SK-N-MC (cell line): Measurements from ENCODE around the gene PELI2.

ENCODE experiments used
- DNase-seq: peaks from one replicate; pipeline ENCODE4 v3.0.0-alpha.2; 2011; ENCODE audit warnings: low read depth, low spot score
- H3K27ac ChIP-seq: fragments of 200-600 bp; sonication (generic); 2 replicates; pipeline ENCODE4 v1.5.1; 2016; ENCODE audit warnings: mixed run types
- H3K36me3 ChIP-seq: fragments of 200-600 bp; sonication (generic); 2 replicates; pipeline ENCODE4 v1.6.1; 2017; ENCODE audit warnings: antibody characterized with exemption, low read length, mixed read lengths; ENCODE audit not compliant: insufficient read depth
- H3K4me3 ChIP-seq: fragments of 200-600 bp; sonication (generic); 2 replicates; pipeline ENCODE4 v1.5.1; 2016
- H3K9ac ChIP-seq: fragments of 200-600 bp; sonication (generic); 2 replicates; pipeline ENCODE4 v1.8.0; 2017; ENCODE audit warnings: mixed run types, mixed read lengths; ENCODE audit not compliant: insufficient read length
- H3K9me3 ChIP-seq: fragments of 200-600 bp; sonication (generic); 2 replicates; pipeline ENCODE4 v1.6.1; 2017; ENCODE audit warnings: low read depth, mild to moderate bottlenecking, antibody characterized with exemption, low read length, moderate library complexity, mixed read lengths
- EZH2 ChIP-seq: fragments of 200-600 bp; sonication (generic); IDR thresholded peaks from one replicate; pipeline ENCODE4 v1.6.1; 2017; ENCODE audit warnings: antibody characterized with exemption
- FOXP2 ChIP-seq: optimal IDR thresholded peaks from 2 replicates; pipeline ENCODE3; 2011; ENCODE audit warnings: mild to moderate bottlenecking, moderate library complexity; ENCODE audit not compliant: insufficient read depth; ENCODE audit errors: extremely low read length, control extremely low read depth
- POLR2AphosphoS5 ChIP-seq: IDR thresholded peaks from 2 replicates; pipeline ENCODE4 v1.6.1; 2012; ENCODE audit warnings: mild to moderate bottlenecking, low read depth, low read length, borderline replicate concordance

Gene PELI2

DNA sequence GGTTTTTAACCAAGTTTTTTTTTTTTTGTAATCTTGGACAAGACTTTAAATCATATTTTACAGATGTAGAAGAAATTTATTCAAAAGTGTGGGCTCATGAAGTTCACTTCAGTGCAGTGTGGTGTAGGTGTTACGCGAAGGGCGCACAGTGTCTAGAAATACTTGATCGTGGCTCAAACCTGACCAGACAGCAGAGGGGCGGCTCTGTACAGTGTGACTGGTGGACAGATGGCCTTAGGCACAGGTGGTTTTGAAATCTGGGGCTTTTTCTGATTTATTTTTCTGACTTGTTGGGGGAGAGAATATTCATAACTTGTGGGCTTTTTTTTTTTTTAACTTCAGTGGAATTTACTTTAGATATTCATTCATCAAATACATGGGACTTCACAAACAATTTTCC, 179.2 kb downstream of the PELI2 start:
- TF ChIP-seq FOXP2: no peak
- no peak for TF ChIP-seq EZH2
- TF ChIP-seq POLR2AphosphoS5: no peak
- Histone ChIP-seq H3K4me3 (no peak overlapping the region), H3K9me3 (no peaks in the 10 kb centered on the region), H3K36me3 (peaks cover 35% of the 10 kb centered on the region), H3K27ac (no peak overlapping the region), H3K9ac (no peak overlapping the region)
- no peak for DNase-seq

DNA sequence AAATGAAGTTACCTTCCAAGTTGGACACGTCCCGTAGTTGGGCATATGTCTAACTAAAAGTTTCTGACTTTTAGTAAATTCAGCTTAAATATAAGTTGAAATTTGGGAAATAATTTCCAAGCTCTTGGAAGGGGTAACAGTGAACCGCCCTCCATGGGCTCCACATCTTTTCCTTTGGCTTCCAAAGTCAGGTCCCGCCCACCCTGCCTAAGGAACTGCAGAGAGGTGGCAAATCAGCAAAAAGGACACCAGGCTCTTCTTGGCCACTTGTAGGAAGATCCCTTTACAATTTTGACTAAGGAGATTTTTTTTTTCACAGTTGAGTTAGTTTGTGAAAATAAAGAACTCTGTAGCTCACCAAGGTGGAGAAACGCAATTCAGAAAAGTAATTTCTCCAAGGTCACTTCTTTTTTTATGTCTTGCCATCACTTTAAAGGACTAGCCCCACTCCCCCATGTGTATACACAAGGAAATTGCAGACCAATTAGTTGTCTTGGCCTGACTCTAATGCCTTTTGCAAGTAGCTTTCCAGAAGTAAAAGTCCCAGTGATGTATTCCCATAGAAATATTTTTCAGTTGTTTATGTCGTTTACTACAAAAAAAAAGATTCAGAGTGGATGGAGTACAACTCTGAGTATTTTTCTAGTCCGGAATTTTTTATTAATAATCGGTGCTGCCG, 181.2 kb downstream of the PELI2 start:
- Histone ChIP-seq H3K9me3 (no peaks in the 10 kb centered on the region), H3K27ac (no peak overlapping the region), H3K4me3 (no peak overlapping the region), H3K36me3 (peaks cover 34% of the 10 kb centered on the region), H3K9ac (no peak overlapping the region)
- DNase-seq: no peak
- TF ChIP-seq FOXP2 (no peak), EZH2 (no peak), POLR2AphosphoS5 (no peak)

DNA sequence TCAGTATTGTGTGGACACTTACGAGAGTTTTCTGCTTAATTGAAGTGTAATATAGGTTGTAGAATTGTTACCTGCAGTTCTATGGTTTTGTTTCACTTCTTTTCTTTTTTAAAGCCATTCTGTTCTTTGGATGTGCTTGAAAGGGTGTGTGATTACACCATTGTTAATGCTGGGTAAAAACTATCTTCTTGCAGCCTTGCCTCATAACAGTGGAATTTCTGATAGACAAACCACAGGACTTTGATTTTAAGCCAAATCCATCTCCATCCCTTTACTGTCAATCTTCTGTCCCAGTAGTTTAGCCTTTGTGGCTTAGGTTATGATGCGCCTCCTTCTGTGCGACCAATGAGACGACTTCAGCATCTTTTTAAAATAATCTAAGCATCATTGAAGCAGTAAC, 182.3 kb downstream of the PELI2 start:
- no peaks in the 10 kb centered on the region for H3K9me3 ChIP-seq
- peaks cover 29% of the 10 kb centered on the region for H3K36me3 ChIP-seq
- no peak overlapping the region for H3K27ac ChIP-seq
- H3K9ac ChIP-seq: no peak overlapping the region
- TF ChIP-seq POLR2AphosphoS5 (no peak), FOXP2 (no peak)
- DNase-seq: no peak
- no peak overlapping the region for H3K4me3 ChIP-seq

DNA sequence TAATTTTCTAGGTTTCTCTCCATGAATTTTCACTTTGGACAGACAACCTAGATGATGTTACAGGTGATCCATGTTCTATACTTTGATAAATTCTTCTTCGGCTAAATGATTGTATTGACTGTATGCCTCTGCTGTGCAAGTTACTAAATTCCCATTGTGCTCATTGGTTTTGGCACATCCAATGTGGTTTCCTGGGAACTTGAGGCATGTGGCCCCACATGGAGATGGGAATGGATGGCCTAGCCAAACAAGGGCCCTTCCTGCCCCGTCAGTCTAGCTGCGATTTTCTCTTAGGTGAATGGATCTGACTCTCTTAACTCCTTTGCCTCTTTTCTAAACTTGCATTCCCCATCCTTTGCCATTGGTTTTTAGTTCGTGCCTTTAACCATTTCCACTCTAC, 186.2 kb downstream of the PELI2 start:
- peaks cover 20% of the 10 kb centered on the region for H3K36me3 ChIP-seq
- H3K4me3 ChIP-seq: no peak overlapping the region
- TF ChIP-seq EZH2 (no peak), FOXP2 (no peak), POLR2AphosphoS5 (no peak)
- no peak overlapping the region for H3K9ac ChIP-seq
- DNase-seq: no peak
- H3K9me3 ChIP-seq: no peaks in the 10 kb centered on the region
- H3K27ac ChIP-seq: no peak overlapping the region

DNA sequence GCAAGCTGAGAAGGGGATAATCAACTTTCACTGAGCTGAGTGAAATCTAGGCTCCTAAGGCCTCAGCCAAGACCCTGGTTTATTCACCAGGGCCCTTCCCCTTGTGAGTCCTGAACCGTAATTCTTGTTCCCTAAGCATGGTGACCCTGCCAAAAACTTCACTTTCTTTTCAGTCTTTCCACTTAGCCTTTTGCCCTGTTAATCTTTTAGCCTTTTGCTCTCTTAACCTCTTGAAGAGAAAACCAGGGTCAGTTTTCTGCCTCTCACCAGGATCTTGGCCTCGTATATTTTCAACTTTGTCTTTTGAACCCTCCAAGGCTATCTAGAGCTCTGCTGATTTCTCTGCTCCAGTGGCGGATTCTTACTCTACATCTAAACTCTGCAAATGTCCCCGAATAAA, 191.0 kb downstream of the PELI2 start:
- H3K36me3 ChIP-seq: no peaks in the 10 kb centered on the region
- H3K9ac ChIP-seq: no peak overlapping the region
- no peak for DNase-seq
- H3K27ac ChIP-seq: no peak overlapping the region
- H3K9me3 ChIP-seq: no peaks in the 10 kb centered on the region
- no peak overlapping the region for H3K4me3 ChIP-seq
- no peak for TF ChIP-seq EZH2
- TF ChIP-seq FOXP2: no peak
- TF ChIP-seq POLR2AphosphoS5: no peak

DNA sequence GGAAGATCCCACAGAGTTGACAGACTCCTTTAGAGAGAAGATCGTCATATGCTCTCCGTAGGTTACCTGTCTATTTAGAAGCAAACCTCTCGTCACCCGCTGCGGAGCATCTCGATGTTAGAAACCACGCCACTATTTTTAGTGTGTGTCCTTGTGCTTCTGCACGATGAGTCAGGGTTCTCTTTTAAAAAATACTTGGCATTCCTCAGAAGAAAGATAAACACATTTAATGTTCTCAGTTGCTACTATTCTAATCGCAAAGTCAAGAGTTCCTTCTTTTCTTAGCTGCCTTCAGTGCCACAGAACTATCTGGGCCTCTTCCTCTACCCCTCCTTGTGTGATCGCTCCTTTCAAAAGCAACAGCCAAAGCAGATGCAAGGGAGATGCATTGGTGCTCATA, 192.4 kb downstream of the PELI2 start:
- no peak for TF ChIP-seq FOXP2
- no peak for TF ChIP-seq EZH2
- no peak for TF ChIP-seq POLR2AphosphoS5
- Histone ChIP-seq H3K9me3 (no peaks in the 10 kb centered on the region), H3K36me3 (no peaks in the 10 kb centered on the region), H3K9ac (no peak overlapping the region), H3K4me3 (no peak overlapping the region), H3K27ac (no peak overlapping the region)
- DNase-seq: no peak

DNA sequence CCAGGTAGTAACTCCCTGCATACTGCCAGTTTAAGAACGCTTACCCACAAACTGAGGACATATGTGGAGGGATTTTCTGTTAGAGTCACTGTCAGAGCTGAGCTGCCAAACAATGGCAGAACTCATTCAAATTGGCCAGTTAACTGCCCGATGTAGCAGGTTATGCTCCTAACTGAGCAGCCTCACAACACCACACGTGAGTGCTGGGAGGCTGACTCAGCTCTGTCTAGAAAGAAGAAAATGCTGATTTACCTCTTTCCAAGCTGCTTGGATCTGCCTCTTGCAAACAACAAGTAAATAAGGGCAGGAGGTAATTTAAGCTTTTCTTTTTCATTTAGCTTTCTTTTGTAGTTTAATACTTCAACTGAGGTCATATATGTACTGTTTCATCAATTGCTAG, 195.6 kb downstream of the PELI2 start:
- Histone ChIP-seq H3K27ac (no peak overlapping the region), H3K9ac (no peak overlapping the region), H3K36me3 (no peaks in the 10 kb centered on the region), H3K9me3 (no peaks in the 10 kb centered on the region), H3K4me3 (no peak overlapping the region)
- DNase-seq: no peak
- TF ChIP-seq FOXP2 (no peak), EZH2 (no peak), POLR2AphosphoS5 (no peak)

DNA sequence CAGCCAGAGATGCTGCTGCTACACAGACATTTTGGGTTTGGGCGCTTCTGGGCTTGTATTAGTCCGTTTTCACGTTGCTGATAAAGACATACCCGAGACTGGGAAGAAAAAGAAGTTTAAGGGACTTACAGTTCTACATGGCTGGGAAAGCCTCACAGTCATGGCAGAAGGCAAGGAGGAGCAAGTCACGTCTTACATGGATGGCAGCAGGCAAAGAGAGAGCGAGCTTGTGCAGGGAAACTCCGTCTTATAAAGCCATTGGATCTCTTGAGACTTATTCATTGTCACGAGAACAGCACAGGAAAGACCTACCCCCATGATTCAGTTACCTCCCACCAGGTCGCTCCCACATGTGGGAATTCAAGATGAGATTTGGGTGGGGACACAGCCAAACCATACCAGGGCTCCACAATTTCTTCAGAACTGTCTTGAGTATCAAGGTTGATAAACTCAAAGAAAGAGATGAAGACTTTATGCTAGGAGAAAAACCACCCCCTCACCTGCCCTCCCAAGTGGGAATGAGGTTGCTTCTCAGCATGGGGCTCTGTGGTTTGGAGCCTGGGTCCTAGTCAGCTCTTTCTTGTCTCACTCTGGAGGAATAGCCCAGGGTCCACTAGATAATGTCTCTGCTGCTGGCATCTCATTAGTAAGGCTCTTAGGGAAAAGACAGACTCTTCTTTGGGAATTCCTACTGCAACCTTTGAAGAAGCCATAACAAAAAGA, 200.3 kb downstream of the PELI2 start:
- DNase-seq: no peak
- no peak for TF ChIP-seq POLR2AphosphoS5
- no peak overlapping the region for H3K4me3 ChIP-seq
- H3K36me3 ChIP-seq: no peaks in the 10 kb centered on the region
- no peak overlapping the region for H3K27ac ChIP-seq
- H3K9ac ChIP-seq: no peak overlapping the region
- H3K9me3 ChIP-seq: no peaks in the 10 kb centered on the region

DNA sequence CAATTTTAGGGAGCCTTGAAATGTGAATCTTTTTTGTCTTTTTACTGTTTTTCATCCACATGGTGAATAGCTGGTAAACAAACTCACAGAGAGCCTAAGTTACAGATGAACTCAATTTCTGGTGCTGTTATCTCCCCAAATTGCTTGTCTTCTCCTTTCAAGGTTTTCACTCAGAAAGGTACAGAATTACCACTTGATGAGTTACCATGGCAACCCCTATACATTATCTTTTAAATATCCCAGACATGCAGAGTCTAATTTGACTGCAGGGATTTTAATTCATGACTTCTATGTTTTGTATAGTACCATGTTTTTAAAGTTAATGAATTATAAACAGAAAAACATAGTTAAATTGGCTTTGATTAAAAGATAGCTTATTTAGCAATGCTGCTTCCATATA, 203.7 kb downstream of the PELI2 start:
- Histone ChIP-seq H3K4me3 (no peak overlapping the region), H3K36me3 (no peaks in the 10 kb centered on the region), H3K9me3 (no peaks in the 10 kb centered on the region), H3K9ac (no peak overlapping the region), H3K27ac (no peak overlapping the region)
- no peak for DNase-seq
- TF ChIP-seq POLR2AphosphoS5 (no peak), EZH2 (no peak), FOXP2 (no peak)
